Pancreas (tissue), 10 donors: Measurements from ENCODE around the gene EPHA1. TPM values are rescaled to one million over a fixed set of nuclear protein-coding genes. Genes with fewer than 3 reads are reported as not detected.

Experiments used
- ATAC-seq, 4 donors: fragments of 200-7000 bp; cut with Tn5 transposase; one replicate each; pipeline versions ENCODE4 v1.8.0 to v1.9.1; 2020; ENCODE audit warnings: mild to moderate bottlenecking in 4 of 4, moderate library complexity in 4 of 4
- DNase-seq, 6 donors: peaks; one replicate each; pipeline ENCODE4 v3.0.0-alpha.2; 2020
- FAIRE-seq: peaks from 2 replicates; lab custom pipeline; 2012; peaks lifted over from hg19 to GRCh38; lab: Jason Lieb, UNC
- H3K27ac ChIP-seq, 4 donors: fragments of 200-600 bp; sonication (generic); 1 replicate in 3 of 4; 2 replicates in 1 of 4; pipeline versions ENCODE4 v1.5.0 to v1.8.0; 2020
- H3K27me3 ChIP-seq, 4 donors: fragments of 200-600 bp; one replicate each; pipeline ENCODE4 v1.8.0; 2021
- H3K36me3 ChIP-seq, 3 donors: fragments of 200-600 bp; sonication (generic) in 1 of 3; one replicate each; pipeline versions ENCODE4 v1.5.0 to v1.8.0; 2020 to 2021
- H3K4me1 ChIP-seq, 3 donors: fragments of 200-600 bp; one replicate each; pipeline ENCODE4 v1.8.0; 2021
- H3K4me3 ChIP-seq, 4 donors: fragments of 200-600 bp; sonication (generic) in 2 of 4; one replicate each; pipeline versions ENCODE4 v1.5.0 to v1.8.0; 2020 to 2021
- H3K9me3 ChIP-seq, 4 donors: fragments of 200-600 bp; one replicate each; pipeline ENCODE4 v1.8.0; 2021
- WGBS, 2 donors: extraction: QIAGEN DNeasy Blood & Tissue Kit; methylation state at CpG; one replicate each; pipeline ENCODE4 v1.1.7; 2013; 5-methylcytosine and 5-hydroxymethylcytosine counted together
- intact Hi-C, 3 donors: fragments of 100-400 bp; cut with DNase I; formaldehyde crosslinking; loops; one replicate each; pipeline versions ENCODE4 v1.11.1 to v1.14.2; 2022
- polyA plus RNA-seq, 2 donors: library from polyadenylated mRNA; stranded (reverse); fragments of 200-250 nt; gene quantifications; one replicate each; pipeline ENCODE4 v1.2.3, GENCODE V29; 2013
- total RNA-seq, 6 donors: library from RNA; stranded (reverse); fragmentation: NEBNext Ultra II Directional in 4 of 6; extraction: Animal tissue kit (Norgen Biotek cat#: 25700) in 4 of 6; gene quantifications; one replicate each; pipeline versions ENCODE4 v1.2.1 to v1.2.4, GENCODE V29; 2021 to 2023
- TF ChIP-seq, protein P1 (sequence below), 4 donors: fragments of 200-600 bp; sonication (generic) in 3 of 4; IDR thresholded peaks; one replicate each; pipeline versions ENCODE4 v1.5.0 to v1.8.0; 2021; ENCODE audit warnings: antibody characterized with exemption in 4 of 4
- donor health status: healthy with polysubstance abuse.
- donor health status: DM: no; HTN: no; CAD: no; lungs with moderate emphysema.
- donor health status: DM: no; HTN: no; CAD: no.
- donor health status: control.
- donor health status: control.
- donor health status: Bipolar disorder and iron deficiency.
- donor health status: DM: yes; HTN: yes; CAD: no.
- donor health status: DM: no; HTN: no; CAD: no.
- donor health status: DM: no; HTN: no; CAD: no.
- donor health status: DM: yes; HTN: yes; CAD: no.

The EPHA1 gene
- total and polyA plus RNA-seq, 8 donors, result 5.3 to 14.2 (median 7.8) TPM

DNA sequence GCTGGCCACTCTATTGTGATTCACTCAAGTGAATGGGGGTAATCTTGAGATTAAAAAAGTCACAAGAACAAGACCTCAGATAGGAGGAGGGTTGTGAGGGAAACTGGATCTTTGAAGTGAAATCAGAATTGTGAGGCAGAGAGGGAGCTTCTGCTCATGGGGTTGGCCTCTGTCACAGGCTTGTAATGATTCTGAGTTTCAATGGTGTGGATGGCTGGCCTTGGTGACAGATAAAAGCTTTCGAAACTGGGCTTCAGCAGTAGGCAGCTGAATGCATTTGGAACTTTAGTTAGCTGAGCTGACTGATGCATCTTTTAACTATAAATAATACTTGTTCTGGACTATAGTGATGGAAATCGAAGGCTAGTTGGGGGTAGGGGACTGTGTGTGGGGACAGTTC is 46.8 kb upstream of the EPHA1 start:
- ATAC-seq (no peak), FAIRE-seq (no peak), DNase-seq (no peak)
- intact Hi-C loops, result no loop called here
- 75 to 82% methylated on average over 2 of the region's 2 CpGs for WGBS, 2 donors
- no peaks in the 10 kb centered on the region for H3K4me1 ChIP-seq
- TF ChIP-seq, protein P1, sequence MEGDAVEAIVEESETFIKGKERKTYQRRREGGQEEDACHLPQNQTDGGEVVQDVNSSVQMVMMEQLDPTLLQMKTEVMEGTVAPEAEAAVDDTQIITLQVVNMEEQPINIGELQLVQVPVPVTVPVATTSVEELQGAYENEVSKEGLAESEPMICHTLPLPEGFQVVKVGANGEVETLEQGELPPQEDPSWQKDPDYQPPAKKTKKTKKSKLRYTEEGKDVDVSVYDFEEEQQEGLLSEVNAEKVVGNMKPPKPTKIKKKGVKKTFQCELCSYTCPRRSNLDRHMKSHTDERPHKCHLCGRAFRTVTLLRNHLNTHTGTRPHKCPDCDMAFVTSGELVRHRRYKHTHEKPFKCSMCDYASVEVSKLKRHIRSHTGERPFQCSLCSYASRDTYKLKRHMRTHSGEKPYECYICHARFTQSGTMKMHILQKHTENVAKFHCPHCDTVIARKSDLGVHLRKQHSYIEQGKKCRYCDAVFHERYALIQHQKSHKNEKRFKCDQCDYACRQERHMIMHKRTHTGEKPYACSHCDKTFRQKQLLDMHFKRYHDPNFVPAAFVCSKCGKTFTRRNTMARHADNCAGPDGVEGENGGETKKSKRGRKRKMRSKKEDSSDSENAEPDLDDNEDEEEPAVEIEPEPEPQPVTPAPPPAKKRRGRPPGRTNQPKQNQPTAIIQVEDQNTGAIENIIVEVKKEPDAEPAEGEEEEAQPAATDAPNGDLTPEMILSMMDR (IDR thresholded peaks at IDR 0.05), result no peak
- no peaks in the 10 kb centered on the region for H3K9me3 ChIP-seq
- no peak overlapping the region for H3K4me3 ChIP-seq
- H3K27ac ChIP-seq, result no peak overlapping the region
- H3K36me3 ChIP-seq, result no peaks in the 10 kb centered on the region
- peaks cover 0 to 3% (median 0%) of the 10 kb centered on the region in 4 donors for H3K27me3 ChIP-seq

GRCh38 chr7:143454091-143454680 is 45.5 kb upstream of the EPHA1 start:
- 68 to 75% methylated on average over 1 of the region's 1 CpG for WGBS, 2 donors
- TF ChIP-seq, protein P1 (IDR thresholded peaks at IDR 0.05), result no peak

DNA sequence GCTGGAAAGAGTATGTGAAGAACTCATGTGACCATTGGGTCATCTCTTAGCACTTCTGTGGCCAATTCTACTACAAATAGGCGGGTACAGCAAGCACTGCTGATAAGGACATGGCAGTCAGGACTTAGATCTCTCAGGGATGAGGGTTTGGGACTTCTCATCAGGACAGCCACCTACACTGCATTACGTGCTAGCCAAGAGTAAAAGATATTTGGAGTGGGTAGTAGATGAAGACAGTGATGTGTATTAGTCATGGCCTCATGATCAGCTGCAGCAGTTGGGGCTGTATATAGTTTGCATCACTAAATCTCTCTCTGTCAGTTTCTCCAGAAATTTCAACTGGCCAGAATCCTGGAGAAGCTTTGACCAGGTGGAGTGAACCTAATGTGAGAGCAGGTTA is 43.8 kb upstream of the EPHA1 start:
- ATAC-seq, result peak in 1 of 4 donors; percentile 17
- no peak overlapping the region for H3K4me3 ChIP-seq
- intact Hi-C loops, result no loop called here
- no peaks in the 10 kb centered on the region for H3K4me1 ChIP-seq
- no peak for FAIRE-seq
- H3K9me3 ChIP-seq, result no peaks in the 10 kb centered on the region
- H3K27ac ChIP-seq, result no peak overlapping the region
- TF ChIP-seq, protein P1 (IDR thresholded peaks at IDR 0.05), result no peak
- peaks cover 0 to 10% (median 3%) of the 10 kb centered on the region in 4 donors for H3K27me3 ChIP-seq
- DNase-seq, result no peak
- no peaks in the 10 kb centered on the region for H3K36me3 ChIP-seq
- 71 to 86% methylated on average over 2 of the region's 2 CpGs for WGBS, 2 donors

More at GRCh38 chr7:143454091-143454680, 45.5 kb upstream of the EPHA1 start:
- intact Hi-C loops, result no loop called here
- Histone ChIP-seq H3K4me3 (no peak overlapping the region), H3K27ac (no peak overlapping the region), H3K27me3 (peaks cover 0 to 3% (median 0%) of the 10 kb centered on the region in 4 donors), H3K36me3 (no peaks in the 10 kb centered on the region), H3K4me1 (no peaks in the 10 kb centered on the region), H3K9me3 (no peaks in the 10 kb centered on the region)
- FAIRE-seq (no peak), ATAC-seq (no peak), DNase-seq (no peak)

GRCh38 chr7:143451746-143452145 is 43.1 kb upstream of the EPHA1 start:
- WGBS, 2 donors, result 51 to 54% methylated on average over 1 of the region's 1 CpG
- Histone ChIP-seq H3K36me3 (no peaks in the 10 kb centered on the region), H3K9me3 (no peaks in the 10 kb centered on the region), H3K4me1 (no peaks in the 10 kb centered on the region), H3K27ac (no peak overlapping the region), H3K27me3 (peaks cover 0 to 14% (median 3%) of the 10 kb centered on the region in 4 donors), H3K4me3 (no peak overlapping the region)
- TF ChIP-seq, protein P1 (IDR thresholded peaks at IDR 0.05), result no peak
- intact Hi-C loops, result no loop called here
- no peak for FAIRE-seq
- no peak for DNase-seq
- ATAC-seq, result no peak

DNA sequence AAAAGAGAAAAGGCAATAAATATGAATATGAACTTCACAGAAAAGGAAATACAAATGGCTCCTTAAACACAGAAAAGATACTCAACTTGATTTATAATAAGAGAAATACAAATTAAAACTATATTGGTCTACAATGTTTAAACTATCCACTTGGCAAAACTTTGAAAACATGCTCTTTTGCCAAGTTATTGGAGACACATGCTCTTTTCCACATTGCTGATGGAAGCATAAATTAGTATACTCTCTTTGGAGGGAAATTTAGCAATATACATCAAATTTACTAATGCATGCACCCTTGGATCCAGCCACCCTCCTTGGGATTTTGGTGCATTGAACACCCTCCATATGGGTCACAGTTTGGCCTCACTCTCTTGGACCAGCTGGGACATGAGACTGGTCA is 42.5 kb upstream of the EPHA1 start:
- TF ChIP-seq, protein P1 (IDR thresholded peaks at IDR 0.05), result no peak
- intact Hi-C loops, result no loop called here
- DNase-seq (no peak), FAIRE-seq (no peak), ATAC-seq (no peak)
- H3K27ac ChIP-seq, result no peak overlapping the region
- peaks cover 0 to 20% (median 3%) of the 10 kb centered on the region in 4 donors for H3K27me3 ChIP-seq
- H3K9me3 ChIP-seq, result no peaks in the 10 kb centered on the region
- H3K4me3 ChIP-seq, result no peak overlapping the region
- H3K4me1 ChIP-seq, result no peaks in the 10 kb centered on the region
- no peaks in the 10 kb centered on the region for H3K36me3 ChIP-seq
